ENCODE measurements around the gene ZNF134.

Gene ZNF134

GRCh38 chr19:57613941-57614743 lies at the start of gene ZNF134:
Gene ZNF134 (plus strand): TSS chr19:57614242. CDS start chr19:57619469, 5,227 bp downstream.
- H3K27ac ChIP-seq, result peak within 1 kb of the TSS in 20 of 21 experiments; percentile 45 to 88 (median 80)

GRCh38 chr19:57566396-57567265 lies 47.4 kb upstream of the ZNF134 start:
- Histone ChIP-seq H3K27ac (no peak overlapping the region), H3K4me3 (no peak overlapping the region)

More at GRCh38 chr19:57613941-57614743, at the start of gene ZNF134:
- H3K4me3 ChIP-seq, result peak within 1 kb of the TSS; percentile 60 to 100 (median 92)

- Histone ChIP-seq H3K4me3 (no peak overlapping the region), H3K27ac (no peak overlapping the region)
These were observed 43.3 kb upstream of the ZNF134 start for GRCh38 chr19:57570707-57571106.

GRCh38 chr19:57572415-57572947 lies 41.6 kb upstream of the ZNF134 start:
- H3K27ac ChIP-seq, result no peak overlapping the region
- no peak overlapping the region for H3K4me3 ChIP-seq

GRCh38 chr19:57576661-57577060 lies 37.4 kb upstream of the ZNF134 start:
- H3K27ac ChIP-seq, result no peak overlapping the region
- no peak overlapping the region for H3K4me3 ChIP-seq

- Histone ChIP-seq H3K27ac (peak within 1 kb of the TSS in 20 of 21 experiments; percentile 14 to 94 (median 85)), H3K4me3 (peak within 1 kb of the TSS; percentile 66 to 100 (median 92))
These were observed 35.4 kb upstream of the ZNF134 start, which contains the start of gene ZNF416 for GRCh38 chr19:57578487-57579205. Gene ZNF416 (minus strand): TSS chr19:57578911. CDS start chr19:57578704, 207 bp downstream.

- peak overlapping the region in 4 of 21 experiments; percentile 4 to 64 (median 32) for H3K27ac ChIP-seq
- peak overlapping the region in 5 of 7 experiments; percentile 44 to 62 (median 57) for H3K4me3 ChIP-seq
These were observed 30.9 kb upstream of the ZNF134 start for GRCh38 chr19:57583104-57583520.

- peak within 1 kb of the TSS in 8 of 21 experiments; percentile 4 to 64 (median 36) for H3K27ac ChIP-seq
- H3K4me3 ChIP-seq, result peak within 1 kb of the TSS; percentile 44 to 62 (median 56)
These were observed 30.3 kb upstream of the ZNF134 start, which contains the start of gene ZIK1 for GRCh38 chr19:57583521-57584416. Gene ZIK1 (plus strand): TSS chr19:57584145. CDS start chr19:57584357, 212 bp downstream.

GRCh38 chr19:57587529-57587928 lies 26.5 kb upstream of the ZNF134 start:
- Histone ChIP-seq H3K27ac (no peak overlapping the region), H3K4me3 (no peak overlapping the region)

- H3K27ac ChIP-seq, result peak overlapping the region in 10 of 21 experiments; percentile 16 to 80 (median 52)
- peak overlapping the region; percentile 71 to 93 (median 77) for H3K4me3 ChIP-seq
These were observed 14.7 kb upstream of the ZNF134 start for GRCh38 chr19:57599377-57599760.

GRCh38 chr19:57599761-57600383 lies 14.2 kb upstream of the ZNF134 start, which contains the start of gene ZNF530:
Gene ZNF530 (plus strand): TSS chr19:57599885. CDS start chr19:57604346, 4,461 bp downstream.
- Histone ChIP-seq H3K4me3 (peak within 1 kb of the TSS; percentile 71 to 93 (median 77)), H3K27ac (peak within 1 kb of the TSS in 18 of 21 experiments; percentile 7 to 80 (median 51))

GRCh38 chr19:57606931-57607330 lies 7.1 kb upstream of the ZNF134 start:
- no peak overlapping the region for H3K27ac ChIP-seq
- H3K4me3 ChIP-seq, result no peak overlapping the region

GRCh38 chr19:57611113-57611512 lies 2.9 kb upstream of the ZNF134 start:
- H3K4me3 ChIP-seq, result no peak overlapping the region
- H3K27ac ChIP-seq, result no peak overlapping the region

GRCh38 chr19:57615346-57615745 lies 1.3 kb downstream of the ZNF134 start:
- H3K27ac ChIP-seq, result no peak overlapping the region
- H3K4me3 ChIP-seq, result no peak overlapping the region

GRCh38 chr19:57620673-57621348 lies 6.8 kb downstream of the ZNF134 start:
- no peak overlapping the region for H3K4me3 ChIP-seq

GRCh38 chr19:57623091-57623490 lies 9.0 kb downstream of the ZNF134 start:
- Histone ChIP-seq H3K4me3 (no peak overlapping the region), H3K27ac (no peak overlapping the region)

More at GRCh38 chr19:57620673-57621348, 6.8 kb downstream of the ZNF134 start:
- no peak overlapping the region for H3K27ac ChIP-seq
